H9 (cell line): Measurements from ENCODE around the gene ZNHIT1. TPM values are rescaled to one million over a fixed set of nuclear protein-coding genes. Genes with fewer than 3 reads are reported as not detected.

Experiments
- DNase-seq: peaks from one replicate; pipeline ENCODE4 v3.0.0-alpha.2; 2017
- H2AFZ ChIP-seq: one replicate; pipeline ENCODE4 v1.6.1; 2013; ENCODE audit warnings: mild to moderate bottlenecking, low read length, control low read depth, moderate library complexity
- H2AK5ac ChIP-seq: 2 replicates; pipeline ENCODE4 v1.6.1; 2013; ENCODE audit warnings: low read length, control low read depth, mixed read lengths; ENCODE audit not compliant: insufficient read length
- H2BK120ac ChIP-seq: one replicate; pipeline ENCODE4 v1.6.1; 2013; ENCODE audit warnings: low read depth, mild to moderate bottlenecking, low read length, control low read depth, inconsistent platforms; ENCODE audit not compliant: poor library complexity, severe bottlenecking
- H2BK12ac ChIP-seq: 2 replicates; pipeline ENCODE4 v1.6.1; 2013; ENCODE audit warnings: low read length, control low read depth, mixed read lengths, low read depth; ENCODE audit not compliant: insufficient read length
- H2BK15ac ChIP-seq: 2 replicates; pipeline ENCODE4 v1.6.1; 2013; ENCODE audit warnings: low read depth, low read length, control low read depth
- H2BK20ac ChIP-seq: one replicate; pipeline ENCODE4 v1.6.1; 2013; ENCODE audit warnings: low read depth, mild to moderate bottlenecking, low read length, control low read depth, inconsistent platforms; ENCODE audit not compliant: poor library complexity, severe bottlenecking
- H2BK5ac ChIP-seq: 2 replicates; pipeline ENCODE4 v1.6.1; 2013; ENCODE audit warnings: low read length, control low read depth, mixed read lengths; ENCODE audit not compliant: insufficient read length
- H3K14ac ChIP-seq: 2 replicates; pipeline ENCODE4 v1.6.1; 2013; ENCODE audit warnings: low read length, control low read depth; ENCODE audit not compliant: insufficient read depth
- H3K18ac ChIP-seq: 2 replicates; pipeline ENCODE4 v1.6.1; 2013; ENCODE audit warnings: low read depth, mild to moderate bottlenecking, mixed read lengths, low read length, control low read depth; ENCODE audit not compliant: insufficient read length
- H3K23ac ChIP-seq: 2 replicates; pipeline ENCODE4 v1.6.1; 2013; ENCODE audit warnings: low read length, control low read depth, mixed read lengths, low read depth; ENCODE audit not compliant: insufficient read length
- H3K23me2 ChIP-seq: 2 replicates; pipeline ENCODE4 v1.6.1; 2013; ENCODE audit warnings: low read depth, mild to moderate bottlenecking, mixed read lengths, low read length, control low read depth; ENCODE audit not compliant: insufficient read length, poor library complexity, severe bottlenecking
- H3K27ac ChIP-seq: 2 replicates; pipeline ENCODE4 v1.5.1; 2013; ENCODE audit warnings: low read length, control low read depth, mixed read lengths, low read depth; ENCODE audit not compliant: insufficient read length
- H3K27me3 ChIP-seq: 2 replicates; pipeline ENCODE4 v1.6.1; 2013; ENCODE audit warnings: low read length, control low read depth, inconsistent platforms; ENCODE audit not compliant: insufficient read depth
- H3K4ac ChIP-seq: 2 replicates; pipeline ENCODE4 v1.6.1; 2013; ENCODE audit warnings: low read depth, mild to moderate bottlenecking, control low read depth, inconsistent platforms, low read length, moderate library complexity
- H3K4me1 ChIP-seq: 2 replicates; pipeline ENCODE4 v1.6.1; 2013; ENCODE audit warnings: low read length, control low read depth, inconsistent platforms; ENCODE audit not compliant: insufficient read depth
- H3K4me2 ChIP-seq: 2 replicates; pipeline ENCODE4 v1.6.1; 2013; ENCODE audit warnings: low read length, control low read depth, mixed read lengths; ENCODE audit not compliant: insufficient read length, insufficient read depth
- H3K56ac ChIP-seq: 2 replicates; pipeline ENCODE4 v1.6.1; 2013; ENCODE audit warnings: low read depth, mild to moderate bottlenecking, mixed read lengths, low read length, control low read depth; ENCODE audit not compliant: insufficient read length
- H3K79me1 ChIP-seq: 2 replicates; pipeline ENCODE4 v1.6.1; 2013; ENCODE audit warnings: low read depth, mild to moderate bottlenecking, moderate library complexity, low read length, control low read depth, inconsistent platforms; ENCODE audit not compliant: insufficient read depth, poor library complexity, severe bottlenecking
- H3K79me2 ChIP-seq: 2 replicates; pipeline ENCODE4 v1.6.1; 2013; ENCODE audit warnings: low read length, control low read depth, inconsistent platforms; ENCODE audit not compliant: insufficient read depth
- H3K9ac ChIP-seq: 2 replicates; pipeline ENCODE4 v1.6.1; 2013; ENCODE audit warnings: low read length, control low read depth, mixed read lengths; ENCODE audit not compliant: insufficient read length; ENCODE audit errors: extremely low read depth
- H3K9me3 ChIP-seq: one replicate; pipeline ENCODE4 v1.6.1; 2013; ENCODE audit warnings: low read depth, low read length, inconsistent platforms; ENCODE audit not compliant: control insufficient read depth
- H3T11ph ChIP-seq: one replicate; pipeline ENCODE4 v1.6.1; 2013; ENCODE audit warnings: mild to moderate bottlenecking, low read length, control low read depth, inconsistent platforms
- H4K20me1 ChIP-seq: one replicate; pipeline ENCODE4 v1.6.1; 2013; ENCODE audit not compliant: control insufficient read depth, insufficient read length, insufficient read depth
- H4K5ac ChIP-seq: 2 replicates; pipeline ENCODE4 v1.6.1; 2013; ENCODE audit warnings: low read depth, mild to moderate bottlenecking, mixed read lengths, low read length, control low read depth; ENCODE audit not compliant: insufficient read length
- H4K8ac ChIP-seq: replicated peaks from 2 replicates; pipeline ENCODE4 v1.6.1; 2013; ENCODE audit warnings: low read length, control low read depth, mixed read lengths, low read depth; ENCODE audit not compliant: insufficient read length
- H4K91ac ChIP-seq: 2 replicates; pipeline ENCODE4 v1.6.1; 2013; ENCODE audit warnings: low read depth, mild to moderate bottlenecking, moderate library complexity, mixed read lengths, low read length, control low read depth; ENCODE audit not compliant: insufficient read length
- H3K27ac Mint-ChIP-seq, 3 experiments: 2 replicates in 2 of 3; 3 replicates in 1 of 3; pipeline ENCODE4 v1.8.0; 2020 to 2021; ENCODE audit warnings: mixed read lengths in 3 of 3, mild to moderate bottlenecking in 1 of 3, moderate library complexity in 1 of 3
- H3K27me3 Mint-ChIP-seq: 2 replicates; pipeline ENCODE4 v1.8.0; 2021; ENCODE audit warnings: low read depth, mild to moderate bottlenecking, moderate library complexity, mixed read lengths
- H3K36me3 Mint-ChIP-seq, 3 experiments: 2 replicates in 2 of 3; 3 replicates in 1 of 3; pipeline ENCODE4 v1.8.0; 2020 to 2021; ENCODE audit warnings: low read depth in 3 of 3, mixed read lengths in 3 of 3; ENCODE audit not compliant: insufficient read depth in 1 of 3
- H3K4me1 Mint-ChIP-seq, 2 experiments: 2 replicates each; pipeline ENCODE4 v1.8.0; 2020; ENCODE audit warnings: mixed read lengths in 2 of 2
- H3K4me3 Mint-ChIP-seq, 2 experiments: 2 replicates in 1 of 2; 3 replicates in 1 of 2; pipeline ENCODE4 v1.8.0; 2020 to 2021; ENCODE audit warnings: mild to moderate bottlenecking in 2 of 2, mixed read lengths in 2 of 2, moderate library complexity in 1 of 2
- H3K9me3 Mint-ChIP-seq, 2 experiments: 2 replicates in 1 of 2; 3 replicates in 1 of 2; pipeline ENCODE4 v1.8.0; 2020; ENCODE audit warnings: mild to moderate bottlenecking in 2 of 2, mixed read lengths in 2 of 2, moderate library complexity in 1 of 2
- WGBS: extraction: QIAGEN DNeasy Blood & Tissue Kit; methylation state at CpG from one replicate; pipeline ENCODE4 v1.1.7; 2013; ENCODE audit warnings: missing lambda C conversion rate, low lambda C conversion rate, mixed read lengths; ENCODE audit not compliant: insufficient read length; ENCODE audit errors: extremely low coverage; 5-methylcytosine and 5-hydroxymethylcytosine counted together
- total RNA-seq: library from RNA; stranded (reverse); gene quantifications from 2 replicates; pipeline ENCODE4 v1.2.1, GENCODE V29; 2021
- TF ChIP-seq, protein P1 (sequence below): fragments of 200-600 bp; sonication (generic); conservative IDR thresholded peaks from 3 replicates; pipeline ENCODE4 v1.8.0; 2021; ENCODE audit warnings: antibody characterized with exemption, mild to moderate bottlenecking

ZNHIT1 gene
- total RNA-seq, 1 experiment from 2014 or later, result 52.7 TPM

GRCh38 chr7:101175664-101176063 is 42.3 kb upstream of the ZNHIT1 start:
- no peaks in the 10 kb centered on the region for H4K20me1 ChIP-seq
- Mint-ChIP-seq H3K27ac (no peak overlapping the region), H3K4me1 (peaks cover 29 to 37% of the 10 kb centered on the region in 2 experiments), H3K4me3 (peak overlapping the region in 1 of 2 experiments; percentile 82; a peak in 2 of 5 replicates), H3K9me3 (peaks cover 0 to 2% of the 10 kb centered on the region in 2 experiments; a peak in 2 of 5 replicates), H3K27me3 (peaks cover 99% of the 10 kb centered on the region), H3K36me3 (no peaks in the 10 kb centered on the region)
- no peaks in the 10 kb centered on the region for H3K9me3 ChIP-seq
- H2AK5ac ChIP-seq, result no peak overlapping the region
- H3K79me2 ChIP-seq, result no peaks in the 10 kb centered on the region
- TF ChIP-seq, protein P1, sequence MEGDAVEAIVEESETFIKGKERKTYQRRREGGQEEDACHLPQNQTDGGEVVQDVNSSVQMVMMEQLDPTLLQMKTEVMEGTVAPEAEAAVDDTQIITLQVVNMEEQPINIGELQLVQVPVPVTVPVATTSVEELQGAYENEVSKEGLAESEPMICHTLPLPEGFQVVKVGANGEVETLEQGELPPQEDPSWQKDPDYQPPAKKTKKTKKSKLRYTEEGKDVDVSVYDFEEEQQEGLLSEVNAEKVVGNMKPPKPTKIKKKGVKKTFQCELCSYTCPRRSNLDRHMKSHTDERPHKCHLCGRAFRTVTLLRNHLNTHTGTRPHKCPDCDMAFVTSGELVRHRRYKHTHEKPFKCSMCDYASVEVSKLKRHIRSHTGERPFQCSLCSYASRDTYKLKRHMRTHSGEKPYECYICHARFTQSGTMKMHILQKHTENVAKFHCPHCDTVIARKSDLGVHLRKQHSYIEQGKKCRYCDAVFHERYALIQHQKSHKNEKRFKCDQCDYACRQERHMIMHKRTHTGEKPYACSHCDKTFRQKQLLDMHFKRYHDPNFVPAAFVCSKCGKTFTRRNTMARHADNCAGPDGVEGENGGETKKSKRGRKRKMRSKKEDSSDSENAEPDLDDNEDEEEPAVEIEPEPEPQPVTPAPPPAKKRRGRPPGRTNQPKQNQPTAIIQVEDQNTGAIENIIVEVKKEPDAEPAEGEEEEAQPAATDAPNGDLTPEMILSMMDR, result no peak
- H4K5ac ChIP-seq, result no peak overlapping the region
- H4K91ac ChIP-seq, result no peak overlapping the region
- H3K4me2 ChIP-seq, result no peak overlapping the region
- H3K18ac ChIP-seq, result no peak overlapping the region
- peaks cover 60% of the 10 kb centered on the region for H3K27me3 ChIP-seq
- H4K8ac ChIP-seq, result no peak overlapping the region
- H2BK5ac ChIP-seq, result no peak overlapping the region
- H3K23ac ChIP-seq, result no peak overlapping the region
- no peak overlapping the region for H3K4ac ChIP-seq
- H2AFZ ChIP-seq, result no peak overlapping the region
- H3K23me2 ChIP-seq, result peaks cover 36% of the 10 kb centered on the region
- no peak overlapping the region for H2BK12ac ChIP-seq
- no peak overlapping the region for H3K27ac ChIP-seq
- no peak overlapping the region for H3K9ac ChIP-seq
- no peak for DNase-seq
- H3K56ac ChIP-seq, result no peak overlapping the region
- no CpG with 5 or more reads among the region's 3 CpGs for WGBS
- H2BK120ac ChIP-seq, result no peak overlapping the region
- no peak overlapping the region for H2BK20ac ChIP-seq
- H3K4me1 ChIP-seq, result no peaks in the 10 kb centered on the region; the same call in 1 of the 2 replicates
- H3K14ac ChIP-seq, result no peak overlapping the region
- no peak overlapping the region for H3T11ph ChIP-seq
- H2BK15ac ChIP-seq, result no peak overlapping the region
- H3K79me1 ChIP-seq, result no peaks in the 10 kb centered on the region
